SK-N-SH (cell line): Measurements from ENCODE around the gene PRKACA. TPM values are rescaled to one million over a fixed set of nuclear protein-coding genes. Genes with fewer than 3 reads are reported as not detected.

Source experiments
- CTCF ChIA-PET: fragments of 300-600, 350-600 bp; formaldehyde crosslinking; extraction: SDS; loops from one replicate; lab custom pipeline; 2021; lab: Yijun Ruan, JAX
- POLR2A ChIA-PET: fragments of 350-600 bp; sonication (Branson Sonifier 250); formaldehyde crosslinking; extraction: SDS; loops from one replicate; lab custom pipeline; 2020; ENCODE audit warnings: antibody characterized with exemption, inconsistent platforms; lab: Yijun Ruan, JAX
- DNase-seq: peaks from one replicate; pipeline ENCODE4 v3.0.0; 2012
- H2AFZ ChIP-seq: fragments of 200-600 bp; sonication (generic); 2 replicates; pipeline ENCODE4 v1.8.1; 2016; ENCODE audit warnings: antibody characterized with exemption, mild to moderate bottlenecking, low read depth
- H3F3A ChIP-seq: fragments of 200-600 bp; sonication (generic); replicated peaks from 2 replicates; pipeline ENCODE3; 2016; ENCODE audit warnings: antibody characterized with exemption, mild to moderate bottlenecking; ENCODE audit not compliant: insufficient read depth
- H3K27ac ChIP-seq, 2 experiments: fragments of 200-500 bp in 1 of 2; fragments of 200-600 bp in 1 of 2; sonication (Bioruptor generic) in 1 of 2; sonication (generic), shearing (Covaris generic) in 1 of 2; 2 replicates each; pipeline versions ENCODE4 v1.5.1 to v1.6.1; 2014 to 2016; ENCODE audit warnings: low read depth in 2 of 2, inconsistent platforms in 1 of 2, low read length in 1 of 2, mild to moderate bottlenecking in 1 of 2, mixed read lengths in 1 of 2
- H3K27me3 ChIP-seq: fragments of 200-600 bp; sonication (generic), shearing (Covaris generic); 2 replicates; pipeline ENCODE4 v1.6.1; 2016; ENCODE audit warnings: mixed run types; ENCODE audit not compliant: insufficient read depth
- H3K36me3 ChIP-seq, 2 experiments: fragments of 200-500 bp in 1 of 2; fragments of 200-600 bp in 1 of 2; sonication (Bioruptor generic) in 1 of 2; sonication (generic) in 1 of 2; replicated peaks in 1 of 2; 2 replicates each; pipeline versions ENCODE3 to v1.5.1; 2014 to 2016; ENCODE audit warnings: low read length in 1 of 2, mild to moderate bottlenecking in 1 of 2; ENCODE audit not compliant: insufficient read depth in 2 of 2, control insufficient read depth in 1 of 2
- H3K4me1 ChIP-seq, 2 experiments: fragments of 200-500 bp in 1 of 2; fragments of 200-600 bp in 1 of 2; sonication (Bioruptor generic) in 1 of 2; sonication (generic), shearing (Covaris generic) in 1 of 2; 2 replicates each; pipeline versions ENCODE4 v1.5.1 to v1.6.1; 2014 to 2016; ENCODE audit warnings: low read depth in 1 of 2, low read length in 1 of 2, mixed run types in 1 of 2; ENCODE audit not compliant: insufficient read depth in 2 of 2, control insufficient read depth in 1 of 2
- H3K4me2 ChIP-seq: fragments of 200-600 bp; sonication (generic), shearing (Covaris generic); 2 replicates; pipeline ENCODE4 v1.6.1; 2017; ENCODE audit warnings: mixed run types
- H3K4me3 ChIP-seq, 2 experiments: fragments of 200-500 bp in 1 of 2; fragments of 200-600 bp in 1 of 2; sonication (Bioruptor generic) in 1 of 2; sonication (generic), shearing (Covaris generic) in 1 of 2; 2 replicates each; pipeline versions ENCODE4 v1.5.1 to v1.8.1; 2014 to 2016; ENCODE audit warnings: low read depth in 2 of 2, inconsistent platforms in 1 of 2, low read length in 1 of 2, mild to moderate bottlenecking in 1 of 2, mixed read lengths in 1 of 2, moderate library complexity in 1 of 2
- H3K79me2 ChIP-seq: fragments of 200-600 bp; sonication (generic); 2 replicates; pipeline ENCODE4 v1.8.1; 2017; ENCODE audit warnings: mild to moderate bottlenecking; ENCODE audit not compliant: insufficient read depth
- H3K9ac ChIP-seq: fragments of 200-600 bp; sonication (generic); 2 replicates; pipeline ENCODE4 v1.6.1; 2017; ENCODE audit warnings: mixed run types
- H3K9me2 ChIP-seq: fragments of 200-600 bp; sonication (generic); 2 replicates; pipeline ENCODE4 v1.6.1; 2017; ENCODE audit warnings: mixed run types
- H3K9me3 ChIP-seq: fragments of 200-600 bp; sonication (generic); 2 replicates; pipeline ENCODE4 v1.6.1; 2017; ENCODE audit warnings: mixed run types, mild to moderate bottlenecking, moderate library complexity
- H4K20me1 ChIP-seq: fragments of 200-600 bp; sonication (generic); 2 replicates; pipeline ENCODE4 v1.6.1; 2017; ENCODE audit warnings: mild to moderate bottlenecking, mixed run types; ENCODE audit not compliant: insufficient read depth
- CHD2 ChIP-seq: fragments of 150-350 bp; IDR thresholded peaks from 2 replicates; pipeline ENCODE4 v1.6.1; 2018; ENCODE audit warnings: low read length; ENCODE audit not compliant: partially characterized antibody
- EP300 ChIP-seq, 2 experiments: IDR thresholded peaks; 2 replicates each; pipeline versions ENCODE4 v1.4.0 to v1.6.1; 2012; ENCODE audit warnings: borderline replicate concordance in 1 of 2, low read depth in 1 of 2, low read length in 1 of 2
- FOSL2 ChIP-seq: IDR thresholded peaks from 2 replicates; pipeline ENCODE4 v1.4.0; 2012; ENCODE audit warnings: low read depth, mild to moderate bottlenecking, moderate library complexity, borderline replicate concordance
- FOXJ3 ChIP-seq: sonication (generic); formaldehyde crosslinking; IDR thresholded peaks from 2 replicates; pipeline ENCODE4 v1.5.1; 2020; ENCODE audit warnings: mild to moderate bottlenecking, missing genetic modification reagents
- GABPA ChIP-seq: IDR thresholded peaks from 2 replicates; pipeline ENCODE4 v1.4.0; 2012; ENCODE audit warnings: low read depth, mild to moderate bottlenecking
- GATA2 ChIP-seq: sonication (generic); formaldehyde crosslinking; IDR thresholded peaks from 2 replicates; pipeline ENCODE4 v1.5.0; 2020; ENCODE audit warnings: mild to moderate bottlenecking, missing genetic modification reagents
- JUND ChIP-seq: IDR thresholded peaks from 2 replicates; pipeline ENCODE4 v1.4.0; 2012
- NFIC ChIP-seq: IDR thresholded peaks from 2 replicates; pipeline ENCODE4 v1.4.0; 2012; ENCODE audit warnings: borderline replicate concordance
- NRF1 ChIP-seq: IDR thresholded peaks from 2 replicates; pipeline ENCODE4 v1.6.1; 2012; ENCODE audit warnings: low read depth, mild to moderate bottlenecking, low read length
- PBX3 ChIP-seq: IDR thresholded peaks from 2 replicates; pipeline ENCODE4; 2012
- RFX5 ChIP-seq: IDR thresholded peaks from 2 replicates; pipeline ENCODE4 v1.6.1; 2012; ENCODE audit warnings: mild to moderate bottlenecking, improper control_type of control experiment, low read length
- SIN3A ChIP-seq: IDR thresholded peaks from 2 replicates; pipeline ENCODE4 v1.6.1; 2012; ENCODE audit warnings: low read depth, mild to moderate bottlenecking, low read length, moderate library complexity, borderline replicate concordance
- SMC3 ChIP-seq: IDR thresholded peaks from 2 replicates; pipeline ENCODE4 v1.6.1; 2012; ENCODE audit warnings: low read depth, low read length, improper control_type of control experiment
- TEAD4 ChIP-seq: IDR thresholded peaks from 2 replicates; pipeline ENCODE4 v1.4.0; 2012; ENCODE audit warnings: mild to moderate bottlenecking, borderline replicate concordance; ENCODE audit not compliant: insufficient read depth
- USF2 ChIP-seq: fragments of 150-350 bp; IDR thresholded peaks from 2 replicates; pipeline ENCODE4 v1.6.1; 2017; ENCODE audit warnings: antibody characterized with exemption, low read length, low read depth, borderline replicate concordance
- WGBS: methylation state at CpG from one replicate; pipeline ENCODE4 v1.1.6; 2017; ENCODE audit warnings: low lambda C conversion rate; 5-methylcytosine and 5-hydroxymethylcytosine counted together
- polyA plus RNA-seq, 3 experiments: library from polyadenylated mRNA; depleted of rRNA; stranded (reverse); fragments of >200 nt; gene quantifications; 2 replicates each; pipeline ENCODE4 v1.2.3, GENCODE V29; 2012
- TF ChIP-seq, protein P1 (sequence below): IDR thresholded peaks from 2 replicates; pipeline ENCODE4 v1.6.1; 2012; ENCODE audit warnings: mild to moderate bottlenecking, low read depth, low read length, moderate library complexity
- TF ChIP-seq, protein P2 (sequence below): IDR thresholded peaks from 2 replicates; pipeline ENCODE4 v1.4.0; 2012; ENCODE audit warnings: low read depth
- TF ChIP-seq, protein P3 (sequence below): IDR thresholded peaks from 2 replicates; pipeline ENCODE4 v1.4.0; 2012; ENCODE audit warnings: low read depth, borderline replicate concordance
- TF ChIP-seq, protein P4 (sequence below): fragments of 150-350 bp; IDR thresholded peaks from 2 replicates; pipeline ENCODE4 v1.6.1; 2016; ENCODE audit warnings: mild to moderate bottlenecking, low read depth, low read length

The PRKACA gene
- polyA plus RNA-seq, 1 of the 3 experiments (the other 2 are of a cell fraction) = 48.4 TPM

DNA sequence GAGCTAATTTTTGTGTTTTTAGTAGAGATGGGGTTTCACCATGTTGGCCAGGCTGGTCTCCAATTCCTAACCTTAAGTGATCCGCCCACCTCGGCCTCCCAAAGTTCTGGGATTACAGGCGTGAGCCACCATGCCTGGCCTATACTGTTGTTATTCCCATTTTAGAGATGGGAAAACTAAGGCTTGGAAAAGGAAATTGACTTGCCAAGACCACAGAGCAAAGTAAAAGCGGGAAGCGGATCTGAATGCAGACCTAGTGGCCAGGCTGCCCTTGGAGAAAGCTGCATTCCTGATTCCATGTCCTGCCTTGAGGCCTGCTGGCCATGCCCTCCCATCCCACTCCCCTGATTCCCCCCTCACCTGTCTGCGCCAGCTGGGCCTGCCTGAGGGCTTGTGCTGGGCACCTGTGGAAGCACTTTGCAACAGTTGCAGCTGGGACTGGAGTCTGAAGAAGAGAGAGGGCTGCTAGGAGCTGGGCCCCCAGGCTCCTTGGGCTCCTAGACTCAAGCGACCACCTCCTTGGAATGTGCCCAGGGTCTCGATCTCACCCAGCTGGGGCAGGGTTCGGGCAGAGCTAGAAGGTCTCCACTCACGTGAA, 61.4 kb downstream of the PRKACA start (continued):
- TF ChIP-seq USF2 (no peak), GATA2 (no peak), FOXJ3 (CRISPR knock-in tag) (no peak), SMC3 (no peak), TEAD4 (no peak), RFX5 (no peak)
- TF ChIP-seq, protein P1, sequence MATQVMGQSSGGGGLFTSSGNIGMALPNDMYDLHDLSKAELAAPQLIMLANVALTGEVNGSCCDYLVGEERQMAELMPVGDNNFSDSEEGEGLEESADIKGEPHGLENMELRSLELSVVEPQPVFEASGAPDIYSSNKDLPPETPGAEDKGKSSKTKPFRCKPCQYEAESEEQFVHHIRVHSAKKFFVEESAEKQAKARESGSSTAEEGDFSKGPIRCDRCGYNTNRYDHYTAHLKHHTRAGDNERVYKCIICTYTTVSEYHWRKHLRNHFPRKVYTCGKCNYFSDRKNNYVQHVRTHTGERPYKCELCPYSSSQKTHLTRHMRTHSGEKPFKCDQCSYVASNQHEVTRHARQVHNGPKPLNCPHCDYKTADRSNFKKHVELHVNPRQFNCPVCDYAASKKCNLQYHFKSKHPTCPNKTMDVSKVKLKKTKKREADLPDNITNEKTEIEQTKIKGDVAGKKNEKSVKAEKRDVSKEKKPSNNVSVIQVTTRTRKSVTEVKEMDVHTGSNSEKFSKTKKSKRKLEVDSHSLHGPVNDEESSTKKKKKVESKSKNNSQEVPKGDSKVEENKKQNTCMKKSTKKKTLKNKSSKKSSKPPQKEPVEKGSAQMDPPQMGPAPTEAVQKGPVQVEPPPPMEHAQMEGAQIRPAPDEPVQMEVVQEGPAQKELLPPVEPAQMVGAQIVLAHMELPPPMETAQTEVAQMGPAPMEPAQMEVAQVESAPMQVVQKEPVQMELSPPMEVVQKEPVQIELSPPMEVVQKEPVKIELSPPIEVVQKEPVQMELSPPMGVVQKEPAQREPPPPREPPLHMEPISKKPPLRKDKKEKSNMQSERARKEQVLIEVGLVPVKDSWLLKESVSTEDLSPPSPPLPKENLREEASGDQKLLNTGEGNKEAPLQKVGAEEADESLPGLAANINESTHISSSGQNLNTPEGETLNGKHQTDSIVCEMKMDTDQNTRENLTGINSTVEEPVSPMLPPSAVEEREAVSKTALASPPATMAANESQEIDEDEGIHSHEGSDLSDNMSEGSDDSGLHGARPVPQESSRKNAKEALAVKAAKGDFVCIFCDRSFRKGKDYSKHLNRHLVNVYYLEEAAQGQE = no peak

DNA sequence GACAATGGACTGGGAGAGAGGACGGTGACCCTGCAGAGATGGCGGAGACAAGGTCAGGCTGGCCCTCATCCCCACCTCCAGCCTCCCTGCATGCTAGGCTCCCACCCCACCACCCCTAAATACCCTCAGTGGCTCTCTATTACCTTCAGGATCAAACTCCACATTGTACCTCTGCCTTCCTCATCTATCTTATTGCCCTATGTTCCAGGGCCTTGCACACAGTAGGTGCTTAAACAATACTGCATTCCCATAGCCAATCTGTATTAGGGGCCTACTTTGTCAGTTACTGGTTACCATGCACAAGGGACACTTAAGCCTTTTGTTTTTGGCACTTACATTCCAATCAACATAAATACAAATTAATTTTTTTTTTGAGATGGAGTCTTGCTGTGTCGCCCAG, 62.2 kb downstream of the PRKACA start:
- H3K27me3 ChIP-seq = no peaks in the 10 kb centered on the region
- 89% methylated on average over 1 of the region's 3 CpGs for whole genome bisulfite sequencing
- no peaks in the 10 kb centered on the region for H3K36me3 ChIP-seq
- no peaks in the 10 kb centered on the region for H3K9me3 ChIP-seq
- no peak for TF ChIP-seq GATA2
- TF ChIP-seq JUND = no peak
- TF ChIP-seq FOXJ3 (CRISPR knock-in tag) = no peak
- TF ChIP-seq TEAD4 = no peak
- TF ChIP-seq FOSL2 = no peak
- TF ChIP-seq, protein P2, sequence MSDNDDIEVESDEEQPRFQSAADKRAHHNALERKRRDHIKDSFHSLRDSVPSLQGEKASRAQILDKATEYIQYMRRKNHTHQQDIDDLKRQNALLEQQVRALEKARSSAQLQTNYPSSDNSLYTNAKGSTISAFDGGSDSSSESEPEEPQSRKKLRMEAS = no peak
- TF ChIP-seq PBX3 = no peak
- TF ChIP-seq, protein P3, sequence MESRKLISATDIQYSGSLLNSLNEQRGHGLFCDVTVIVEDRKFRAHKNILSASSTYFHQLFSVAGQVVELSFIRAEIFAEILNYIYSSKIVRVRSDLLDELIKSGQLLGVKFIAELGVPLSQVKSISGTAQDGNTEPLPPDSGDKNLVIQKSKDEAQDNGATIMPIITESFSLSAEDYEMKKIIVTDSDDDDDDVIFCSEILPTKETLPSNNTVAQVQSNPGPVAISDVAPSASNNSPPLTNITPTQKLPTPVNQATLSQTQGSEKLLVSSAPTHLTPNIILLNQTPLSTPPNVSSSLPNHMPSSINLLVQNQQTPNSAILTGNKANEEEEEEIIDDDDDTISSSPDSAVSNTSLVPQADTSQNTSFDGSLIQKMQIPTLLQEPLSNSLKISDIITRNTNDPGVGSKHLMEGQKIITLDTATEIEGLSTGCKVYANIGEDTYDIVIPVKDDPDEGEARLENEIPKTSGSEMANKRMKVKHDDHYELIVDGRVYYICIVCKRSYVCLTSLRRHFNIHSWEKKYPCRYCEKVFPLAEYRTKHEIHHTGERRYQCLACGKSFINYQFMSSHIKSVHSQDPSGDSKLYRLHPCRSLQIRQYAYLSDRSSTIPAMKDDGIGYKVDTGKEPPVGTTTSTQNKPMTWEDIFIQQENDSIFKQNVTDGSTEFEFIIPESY = no peak
- no peak for TF ChIP-seq NRF1
- TF ChIP-seq GABPA = no peak
- TF ChIP-seq SMC3 = no peak
- no peak for TF ChIP-seq SIN3A
- no peak for TF ChIP-seq NFIC
- TF ChIP-seq, protein P4, sequence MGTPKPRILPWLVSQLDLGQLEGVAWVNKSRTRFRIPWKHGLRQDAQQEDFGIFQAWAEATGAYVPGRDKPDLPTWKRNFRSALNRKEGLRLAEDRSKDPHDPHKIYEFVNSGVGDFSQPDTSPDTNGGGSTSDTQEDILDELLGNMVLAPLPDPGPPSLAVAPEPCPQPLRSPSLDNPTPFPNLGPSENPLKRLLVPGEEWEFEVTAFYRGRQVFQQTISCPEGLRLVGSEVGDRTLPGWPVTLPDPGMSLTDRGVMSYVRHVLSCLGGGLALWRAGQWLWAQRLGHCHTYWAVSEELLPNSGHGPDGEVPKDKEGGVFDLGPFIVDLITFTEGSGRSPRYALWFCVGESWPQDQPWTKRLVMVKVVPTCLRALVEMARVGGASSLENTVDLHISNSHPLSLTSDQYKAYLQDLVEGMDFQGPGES = no peak
- TF ChIP-seq USF2 = no peak
- no peak for TF ChIP-seq EP300 (IDR thresholded peaks at IDR 0.05; ENCODE audit: borderline replicate concordance in 1 of 2, low read depth in 1 of 2, low read length in 1 of 2)
- no peak for TF ChIP-seq RFX5
- no peak for TF ChIP-seq CHD2
- no peak overlapping the region for H3K27ac ChIP-seq
- no peak for DNase-seq
- H3K79me2 ChIP-seq = no peaks in the 10 kb centered on the region
- H3K4me2 ChIP-seq = no peak overlapping the region
- H3K9ac ChIP-seq = no peak overlapping the region
- POLR2A ChIA-PET = no interaction called here
- H3K4me1 ChIP-seq = peaks cover 6 to 10% of the 10 kb centered on the region in 2 experiments; a peak in 2 of 4 replicates
- H3K9me2 ChIP-seq = no peaks in the 10 kb centered on the region
- peaks cover 11% of the 10 kb centered on the region for H3F3A ChIP-seq
- H2AFZ ChIP-seq = no peak overlapping the region
- CTCF ChIA-PET = interaction anchor here (1.4 to 8.1 kb wide), 3 partner anchors 12 to 175 kb away, joined by 4 to 146 read pairs (median 10); partner anchors contain the start of gene MISP3
- no peaks in the 10 kb centered on the region for H4K20me1 ChIP-seq
- H3K4me3 ChIP-seq = no peak overlapping the region
